Smooth muscle cell (in vitro differentiated cells): ENCODE data around the gene BRPF1. TPM values are rescaled to one million over a fixed set of nuclear protein-coding genes. Genes with fewer than 3 reads are reported as not detected.

Experiments used
- DNase-seq: peaks from one replicate; lab custom pipeline; 2025; ENCODE audit not compliant: unreplicated experiment; lab: John Stamatoyannopoulos, UW
- H2AFZ ChIP-seq: fragments of 200-600 bp; sonication (generic); 2 replicates; pipeline ENCODE4 v1.6.0; 2016; ENCODE audit warnings: antibody characterized with exemption, low read depth, mild to moderate bottlenecking
- H3F3A ChIP-seq: fragments of 200-600 bp; sonication (generic); 2 replicates; pipeline ENCODE4 v1.6.0; 2017; ENCODE audit warnings: antibody characterized with exemption, low read depth
- H3K27ac ChIP-seq: fragments of 200-600 bp; sonication (generic); 2 replicates; pipeline ENCODE4 v1.5.1; 2016; ENCODE audit warnings: low read depth, mild to moderate bottlenecking
- H3K27me3 ChIP-seq: fragments of 200-600 bp; sonication (generic); 2 replicates; pipeline ENCODE4 v1.6.1; 2016; ENCODE audit warnings: low read depth, mild to moderate bottlenecking
- H3K36me3 ChIP-seq: fragments of 200-600 bp; sonication (generic); 2 replicates; pipeline ENCODE4 v1.5.1; 2016; ENCODE audit warnings: low read depth
- H3K4me1 ChIP-seq: fragments of 200-600 bp; sonication (generic); 2 replicates; pipeline ENCODE4 v1.5.1; 2016; ENCODE audit warnings: low read depth
- H3K4me2 ChIP-seq: fragments of 200-600 bp; sonication (generic); 2 replicates; pipeline ENCODE4 v1.6.0; 2016; ENCODE audit warnings: mild to moderate bottlenecking
- H3K4me3 ChIP-seq: fragments of 200-600 bp; sonication (generic); 2 replicates; pipeline ENCODE4 v1.5.1; 2016; ENCODE audit warnings: mild to moderate bottlenecking
- H3K79me2 ChIP-seq: fragments of 200-600 bp; sonication (generic); 2 replicates; pipeline ENCODE4 v1.6.0; 2016; ENCODE audit warnings: low read depth, mild to moderate bottlenecking
- H3K9ac ChIP-seq: fragments of 200-600 bp; sonication (generic); 2 replicates; pipeline ENCODE4 v1.6.0; 2016; ENCODE audit warnings: low read depth
- H3K9me3 ChIP-seq: fragments of 200-600 bp; sonication (generic); replicated peaks from 2 replicates; pipeline ENCODE4 v1.5.1; 2016; ENCODE audit warnings: low read depth
- H4K20me1 ChIP-seq: fragments of 200-600 bp; sonication (generic); 2 replicates; pipeline ENCODE4 v1.6.0; 2016; ENCODE audit warnings: low read depth
- CTCF ChIP-seq: fragments of 200-600 bp; sonication (generic); IDR thresholded peaks from 2 replicates; pipeline ENCODE4 v1.5.1; 2017; ENCODE audit warnings: borderline replicate concordance, mild to moderate bottlenecking, antibody characterized with exemption; ENCODE audit not compliant: insufficient read depth, poor library complexity, severe bottlenecking
- WGBS: methylation state at CpG from one replicate; pipeline ENCODE4 v1.1.7; 2016; ENCODE audit warnings: low lambda C conversion rate; 5-methylcytosine and 5-hydroxymethylcytosine counted together
- polyA plus RNA-seq: library from polyadenylated mRNA; unstranded; fragments of >200 nt; fragmentation: Nextera tagmentation; extraction: Ambion mirVana; gene quantifications from 2 replicates; pipeline ENCODE4 v1.2.1, GENCODE V29; 2016
- total RNA-seq: library from RNA; depleted of rRNA; stranded (reverse); fragments of >200 nt; gene quantifications from 2 replicates; pipeline ENCODE4 v1.2.3, GENCODE V29; 2014

Gene BRPF1
- total and polyA plus RNA-seq, 2 experiments from 2014 or later = 13.9 to 17.1 TPM

DNA sequence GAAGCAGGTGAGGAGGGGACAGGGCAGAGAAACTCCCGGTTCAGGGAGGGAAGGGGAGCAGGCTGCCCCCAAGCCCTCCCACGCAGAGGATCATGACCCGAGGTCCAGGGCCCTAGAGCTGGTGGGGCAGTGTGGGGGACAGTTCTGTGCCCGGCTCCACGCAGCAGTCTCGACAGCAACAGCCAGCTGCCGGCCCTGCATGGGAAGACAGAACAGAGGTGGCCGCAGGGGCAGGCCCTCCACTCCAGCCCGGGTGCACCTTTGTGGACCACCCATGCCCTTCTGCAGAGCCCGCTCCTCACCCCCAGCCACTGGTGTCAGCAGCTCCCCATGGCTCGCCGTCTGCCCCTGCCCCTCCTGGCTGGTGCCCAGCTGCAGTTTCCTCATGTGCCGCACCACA is 25.9 kb downstream of the BRPF1 start:
- Histone ChIP-seq H3K4me2 (no peak overlapping the region), H3K9me3 (no peaks in the 10 kb centered on the region), H3K9ac (no peak overlapping the region), H4K20me1 (no peaks in the 10 kb centered on the region), H3K27ac (no peak overlapping the region), H3K27me3 (no peaks in the 10 kb centered on the region), H3F3A (no peaks in the 10 kb centered on the region), H3K36me3 (no peaks in the 10 kb centered on the region), H3K4me1 (no peaks in the 10 kb centered on the region), H3K79me2 (no peaks in the 10 kb centered on the region), H3K4me3 (no peak overlapping the region), H2AFZ (no peak overlapping the region)
- WGBS = 96% methylated on average over 12 of the region's 13 CpGs
- no peak for DNase-seq
- no peak for TF ChIP-seq CTCF

GRCh38 chr3:9760779-9761505 is 29.4 kb downstream of the BRPF1 start:
- 97% methylated on average over 10 of the region's 10 CpGs for WGBS
- Histone ChIP-seq H3K27ac (no peak overlapping the region), H3K9me3 (no peaks in the 10 kb centered on the region)

GRCh38 chr3:9761919-9762318 is 30.4 kb downstream of the BRPF1 start:
- Histone ChIP-seq H3K4me2 (no peak overlapping the region), H3K36me3 (no peaks in the 10 kb centered on the region)
- 95% methylated on average over 5 of the region's 5 CpGs for WGBS

More at GRCh38 chr3:9760779-9761505, 29.4 kb downstream of the BRPF1 start:
- Histone ChIP-seq H3K4me3 (no peak overlapping the region), H3K79me2 (no peaks in the 10 kb centered on the region), H4K20me1 (no peaks in the 10 kb centered on the region), H3K9ac (no peak overlapping the region), H3K4me1 (no peaks in the 10 kb centered on the region), H3K36me3 (no peaks in the 10 kb centered on the region), H2AFZ (no peak overlapping the region), H3K27me3 (no peaks in the 10 kb centered on the region), H3F3A (no peaks in the 10 kb centered on the region), H3K4me2 (no peak overlapping the region)
- no peak for TF ChIP-seq CTCF
- DNase-seq = no peak

More at GRCh38 chr3:9761919-9762318, 30.4 kb downstream of the BRPF1 start:
- Histone ChIP-seq H3K27me3 (no peaks in the 10 kb centered on the region), H3K9me3 (no peaks in the 10 kb centered on the region), H4K20me1 (no peaks in the 10 kb centered on the region), H3K4me3 (no peak overlapping the region), H3K9ac (no peak overlapping the region), H2AFZ (no peak overlapping the region), H3K79me2 (no peaks in the 10 kb centered on the region), H3F3A (no peaks in the 10 kb centered on the region), H3K27ac (no peak overlapping the region), H3K4me1 (peaks cover 4% of the 10 kb centered on the region)
- TF ChIP-seq CTCF = no peak
- DNase-seq = no peak
